DMS153 treated with DMSO at 0.1 percent for 48 hours (cell line): ENCODE data around the gene TAOK3.
"Not testable (repeated sequence)": the region's sequence is repeated elsewhere in the genome, so short reads cannot be mapped to it uniquely, and the experiment has no call there.

ENCODE experiments used
- DNase-seq: peaks from one replicate; lab custom pipeline; 2025; ENCODE audit not compliant: unreplicated experiment; lab: John Stamatoyannopoulos, UW

TAOK3 gene

DNA sequence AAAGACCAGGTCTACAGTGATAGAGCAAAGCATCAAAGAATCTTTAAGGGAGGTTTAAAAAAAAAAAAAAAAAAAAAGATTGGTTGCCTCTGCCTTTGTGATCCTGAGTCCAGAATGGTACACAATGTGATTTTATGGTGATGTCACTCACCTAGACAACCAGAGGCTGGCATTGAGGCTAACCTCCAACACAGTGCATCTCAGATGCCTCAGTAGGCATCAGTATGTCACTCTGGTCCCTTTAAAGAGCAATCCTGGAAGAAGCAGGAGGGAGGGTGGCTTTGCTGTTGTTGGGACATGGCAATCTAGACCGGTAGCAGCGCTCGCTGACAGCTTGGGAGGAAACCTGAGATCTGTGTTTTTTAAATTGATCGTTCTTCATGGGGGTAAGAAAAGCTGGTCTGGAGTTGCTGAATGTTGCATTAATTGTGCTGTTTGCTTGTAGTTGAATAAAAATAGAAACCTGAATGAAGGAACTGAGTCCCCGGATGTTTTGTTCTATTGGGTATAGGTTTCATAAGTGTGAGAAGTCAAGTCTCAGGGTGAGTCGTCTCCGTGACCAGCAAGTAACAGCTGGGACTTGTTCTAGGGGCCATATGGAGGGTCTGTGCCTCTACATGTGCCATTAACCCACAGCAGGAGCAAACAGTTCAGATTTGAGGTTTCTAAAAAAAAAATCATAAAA, 227.5 kb downstream of the TAOK3 start:
- DNase-seq, result no peak

- no peak for DNase-seq
Observed at GRCh38 chr12:118144499-118144898, 228.2 kb downstream of the TAOK3 start.

DNA sequence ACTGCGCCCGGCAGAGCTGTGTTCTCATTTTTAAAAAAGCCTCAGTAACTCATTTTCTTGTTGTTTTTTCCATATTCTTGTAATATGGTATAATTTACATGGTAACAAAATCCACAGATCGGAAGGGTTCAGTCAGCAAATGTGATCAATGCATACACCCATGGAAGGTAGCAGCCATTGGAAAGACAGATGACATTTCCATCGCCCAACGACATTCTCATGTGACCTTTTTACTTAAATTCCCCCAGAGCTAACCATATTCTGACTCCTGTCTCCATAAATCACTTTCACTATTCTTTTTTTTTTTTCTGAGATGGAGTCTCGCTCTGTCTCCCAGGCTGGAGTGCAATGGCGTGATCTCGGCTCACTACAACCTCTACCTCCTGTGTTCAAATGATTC, 231.9 kb downstream of the TAOK3 start:
- no peak for DNase-seq

DNA sequence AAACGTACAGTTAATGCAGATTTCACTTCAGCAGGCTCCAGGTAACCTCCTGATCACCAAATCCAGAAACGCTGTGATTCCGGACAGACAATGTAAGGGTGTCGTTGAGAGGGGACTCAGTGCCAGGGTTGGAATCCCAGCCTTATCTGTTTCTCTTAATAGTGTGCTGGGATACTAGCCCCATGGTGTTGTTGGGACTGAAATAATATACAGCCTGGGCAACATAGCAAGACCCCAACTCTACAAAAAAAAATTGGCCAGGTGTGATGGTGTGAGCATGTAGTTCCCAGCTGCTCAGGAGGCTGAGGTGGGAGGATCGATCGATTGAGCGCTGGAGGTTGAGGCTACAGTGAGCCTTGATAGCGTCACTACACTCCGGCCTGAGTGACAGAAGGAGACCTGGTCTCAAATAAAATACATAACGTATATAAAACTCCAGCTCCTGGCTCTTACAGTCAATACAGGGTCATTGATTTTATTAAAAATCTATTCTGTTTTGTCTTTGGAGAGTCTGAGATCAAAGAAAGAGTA, 235.5 kb downstream of the TAOK3 start:
- no peak for DNase-seq

GRCh38 chr12:118136559-118137003, 236.1 kb downstream of the TAOK3 start:
- DNase-seq, result no peak

- peak; percentile 80 for DNase-seq
Observed at GRCh38 chr12:118135788-118136558, 236.7 kb downstream of the TAOK3 start, which contains the start of gene PEBP1. TSS of gene PEBP1 (plus strand) at chr12:118136124. CDS start at chr12:118136210, 86 bp downstream.

DNA sequence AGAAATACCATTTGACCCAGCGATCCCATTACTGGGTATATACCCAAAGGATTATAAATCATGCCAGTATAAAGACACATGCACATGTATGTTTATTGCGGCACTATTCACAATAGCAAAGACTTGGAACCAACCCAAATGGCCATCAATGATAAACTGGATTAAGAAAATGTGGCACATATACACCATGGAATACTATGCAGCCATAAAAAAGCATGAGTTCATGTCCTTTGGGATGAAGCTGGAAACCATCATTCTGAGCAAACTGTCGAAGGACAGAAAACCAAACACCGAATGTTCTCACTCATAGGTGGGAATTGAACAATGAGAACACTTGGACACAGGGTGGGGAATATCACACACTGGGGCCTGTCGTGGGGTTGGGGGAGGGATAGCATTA, 243.3 kb downstream of the TAOK3 start:
- not testable (repeated sequence) for DNase-seq

DNA sequence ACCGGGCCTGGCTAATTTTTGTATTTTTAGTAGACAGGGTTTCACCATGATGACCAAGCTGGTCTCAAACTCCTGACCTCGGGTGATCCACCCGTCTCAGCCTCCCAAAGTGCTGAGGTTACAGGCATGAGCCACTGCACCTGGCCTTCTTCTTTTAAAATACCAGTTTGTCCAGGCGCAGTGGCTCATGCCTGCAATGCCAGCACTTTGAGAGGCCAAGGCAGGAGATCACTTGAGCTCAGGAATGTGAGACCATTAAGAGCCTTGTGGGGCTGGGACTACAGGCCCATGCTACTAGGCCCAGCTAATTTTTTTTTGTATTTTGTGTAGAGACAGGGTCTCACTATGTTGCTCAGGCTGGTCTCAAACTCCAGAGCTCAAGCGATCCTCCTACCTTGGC, 244.8 kb downstream of the TAOK3 start:
- DNase-seq, result no peak

GRCh38 chr12:118126119-118126757, 246.5 kb downstream of the TAOK3 start:
- no peak for DNase-seq

DNA sequence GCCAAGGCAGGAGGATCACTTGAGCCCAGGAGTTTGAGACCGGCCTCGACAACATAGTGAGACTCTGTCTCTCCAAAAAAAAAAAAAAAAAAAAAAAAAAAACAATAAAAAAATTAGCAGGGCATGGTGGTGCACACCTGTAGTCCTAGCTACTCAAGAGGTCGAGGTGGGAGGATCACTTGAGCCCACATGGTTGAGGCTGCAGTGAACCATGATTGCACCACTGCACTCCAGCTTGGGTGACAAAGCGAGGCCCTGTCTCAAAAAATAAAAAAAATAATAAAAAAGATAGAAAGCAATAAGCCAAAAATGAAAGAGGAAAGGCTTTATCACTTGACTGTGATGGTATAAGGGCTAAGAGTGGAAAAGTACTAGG, 247.0 kb downstream of the TAOK3 start:
- no peak for DNase-seq

GRCh38 chr12:118124333-118124874, 248.3 kb downstream of the TAOK3 start:
- no peak for DNase-seq

DNA sequence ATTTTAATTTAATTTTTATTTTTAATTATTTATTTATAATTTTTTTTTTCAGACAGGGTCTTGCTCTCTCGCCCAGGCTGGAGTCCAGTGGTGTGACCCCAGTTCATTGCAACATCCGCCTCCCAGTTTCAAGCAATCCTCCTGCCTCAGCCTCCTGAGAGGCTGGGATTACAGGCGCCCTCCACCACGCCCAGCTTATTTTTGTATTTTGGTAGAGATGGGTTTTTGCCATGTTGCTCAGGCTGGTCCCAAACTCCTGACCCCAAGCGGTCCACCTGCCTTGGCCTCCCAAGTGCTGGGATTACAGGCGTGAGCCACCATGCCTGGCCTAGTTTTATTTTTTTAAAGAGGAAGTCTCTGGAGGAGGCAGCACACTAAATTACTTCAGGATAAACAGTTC, 250.4 kb downstream of the TAOK3 start:
- DNase-seq, result no peak

DNA sequence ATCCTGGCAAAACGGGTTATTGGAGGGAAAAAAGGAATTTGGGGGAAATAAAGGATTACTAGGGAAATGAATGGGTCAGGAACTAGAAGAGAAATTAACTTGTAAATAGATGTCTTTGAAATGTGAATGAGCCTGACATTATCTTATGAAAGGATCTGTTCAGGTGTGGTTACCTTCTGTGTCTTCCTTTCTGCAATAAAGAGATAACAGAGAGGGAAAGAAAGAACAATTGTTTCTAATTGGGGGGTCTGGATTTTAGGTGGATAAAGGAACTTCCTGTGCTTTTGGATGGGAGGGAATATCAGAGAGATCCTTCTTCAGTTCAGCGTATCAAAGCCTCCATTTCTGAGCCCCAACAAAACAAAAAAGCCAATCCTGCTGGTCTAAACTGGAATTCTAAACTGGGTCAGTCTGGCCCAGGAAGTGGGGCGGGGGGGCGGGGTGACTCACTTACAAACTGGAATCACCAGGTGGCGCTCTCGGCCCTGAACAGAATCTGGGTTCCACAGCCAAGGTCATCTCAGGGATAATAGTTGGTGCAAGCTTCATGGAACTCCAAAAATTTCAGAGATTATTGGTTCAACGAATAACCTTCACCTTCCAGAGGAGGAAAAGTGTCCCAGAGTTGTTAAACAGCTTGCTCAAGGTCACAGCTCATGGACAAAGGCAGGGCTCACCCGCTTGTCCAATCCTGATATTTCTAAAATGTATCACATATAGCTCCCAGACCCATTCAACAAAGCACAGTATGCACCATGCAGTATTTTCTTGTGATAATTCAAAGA, 251.9 kb downstream of the TAOK3 start:
- peak; percentile 53 for DNase-seq

DNA sequence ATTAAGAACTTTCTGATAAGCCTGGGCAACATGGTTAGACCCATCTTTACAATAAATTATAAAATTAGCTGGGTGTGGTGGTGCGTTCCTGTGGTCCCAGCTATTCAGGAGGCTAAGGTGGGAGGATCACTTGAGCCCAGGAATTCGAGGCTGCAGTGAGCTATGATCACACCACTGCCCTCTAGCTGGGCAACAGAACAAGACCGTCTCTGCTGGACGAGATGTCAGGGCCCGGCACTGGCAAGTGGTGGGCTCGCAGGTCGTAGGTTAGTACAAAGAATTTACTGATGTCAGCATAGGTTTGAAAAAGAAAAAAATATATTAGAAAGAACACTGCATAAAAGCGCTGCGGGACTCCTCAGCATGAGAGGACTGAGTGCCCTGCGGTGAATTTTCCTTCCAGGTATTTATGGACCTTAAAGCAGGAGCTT, 253.2 kb downstream of the TAOK3 start:
- DNase-seq, result no peak

DNA sequence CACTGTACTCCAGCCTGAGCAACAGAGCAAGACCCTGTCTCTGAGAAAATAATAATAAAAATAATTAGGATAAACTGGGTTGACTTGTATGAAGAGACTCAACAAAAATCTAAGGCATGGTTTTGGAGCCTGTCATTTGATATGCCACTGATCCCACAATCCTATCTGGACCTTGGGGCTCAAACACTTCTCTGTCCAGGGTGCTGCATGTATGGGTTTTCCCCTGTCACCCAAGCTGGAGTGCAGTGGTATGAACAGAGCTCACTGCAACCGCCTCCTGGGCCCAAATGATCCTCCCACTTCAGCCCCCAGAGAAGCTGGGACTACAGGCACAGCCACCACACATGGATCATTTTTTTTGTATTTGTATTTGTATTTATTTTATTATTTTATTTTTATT, 263.6 kb downstream of the TAOK3 start:
- DNase-seq, result no peak

DNA sequence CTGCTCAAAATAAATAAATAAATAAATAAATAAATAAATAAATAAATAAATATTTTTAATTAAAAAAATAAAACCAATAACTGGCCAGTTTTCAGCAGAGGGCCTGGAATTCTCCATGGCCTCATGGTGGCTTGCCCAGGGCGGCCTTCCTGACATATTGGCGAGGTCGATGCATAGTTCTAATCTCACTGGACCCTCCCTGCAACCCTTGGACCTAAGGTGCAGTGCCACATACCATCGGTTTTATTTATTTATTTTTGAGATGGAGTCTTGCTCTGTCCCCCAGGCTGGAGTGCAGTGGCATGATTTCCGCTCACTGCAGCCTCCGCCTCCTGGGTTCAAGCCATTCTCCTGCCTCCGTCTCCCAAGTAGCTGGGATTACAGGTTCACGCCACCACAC, 265.0 kb downstream of the TAOK3 start:
- no peak for DNase-seq

- no peak for DNase-seq
Observed at GRCh38 chr12:118107011-118107410, 265.7 kb downstream of the TAOK3 start.

DNA sequence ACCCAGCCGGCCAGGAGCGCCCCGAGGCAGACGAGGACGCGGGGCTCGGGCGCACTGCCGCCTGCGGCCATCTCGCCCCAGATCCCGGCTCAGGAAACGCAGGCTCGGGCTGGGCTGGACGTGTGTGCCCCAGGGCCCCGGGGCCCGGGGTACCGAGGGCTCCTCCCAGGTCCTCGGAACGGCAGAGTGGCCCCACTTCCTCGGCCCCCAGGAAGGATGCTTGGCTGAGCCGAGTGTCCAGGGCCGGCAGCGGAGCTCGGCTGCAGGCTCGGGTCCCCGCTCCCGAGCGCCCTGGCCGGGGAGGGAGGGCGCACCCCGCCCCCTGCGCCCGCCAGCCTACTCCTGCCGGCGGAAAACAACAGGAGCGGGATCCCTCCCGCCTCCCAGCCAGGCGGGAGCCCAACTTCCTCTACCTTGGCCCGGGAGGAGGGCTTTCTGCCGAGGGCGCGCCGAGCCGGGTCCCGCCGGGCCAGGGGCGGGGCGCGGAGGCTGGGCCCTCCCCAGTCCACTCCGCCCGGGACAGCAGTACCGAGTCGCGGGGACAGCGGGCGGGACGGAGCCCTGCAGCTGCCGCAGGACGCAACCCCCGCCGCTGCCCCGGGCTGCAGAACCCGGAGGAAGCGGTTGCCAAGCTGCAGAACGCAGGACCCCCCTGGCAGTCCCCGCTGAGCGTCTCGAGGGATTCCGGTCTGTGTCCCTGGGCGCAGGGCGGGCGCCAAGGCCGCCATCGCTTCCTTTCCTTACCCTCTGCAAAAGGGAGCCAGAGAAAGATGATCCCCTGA, 268.9 kb downstream of the TAOK3 start, which contains the start of gene VSIG10:
Gene VSIG10 (minus strand): TSS at position 411 of the 782 bp plus-strand sequence. CDS start 340 bp downstream, at position 71.
- DNase-seq, result peak; percentile 82

- peak; percentile 20 for DNase-seq
Observed at GRCh38 chr12:118103201-118103600, 269.5 kb downstream of the TAOK3 start.

DNA sequence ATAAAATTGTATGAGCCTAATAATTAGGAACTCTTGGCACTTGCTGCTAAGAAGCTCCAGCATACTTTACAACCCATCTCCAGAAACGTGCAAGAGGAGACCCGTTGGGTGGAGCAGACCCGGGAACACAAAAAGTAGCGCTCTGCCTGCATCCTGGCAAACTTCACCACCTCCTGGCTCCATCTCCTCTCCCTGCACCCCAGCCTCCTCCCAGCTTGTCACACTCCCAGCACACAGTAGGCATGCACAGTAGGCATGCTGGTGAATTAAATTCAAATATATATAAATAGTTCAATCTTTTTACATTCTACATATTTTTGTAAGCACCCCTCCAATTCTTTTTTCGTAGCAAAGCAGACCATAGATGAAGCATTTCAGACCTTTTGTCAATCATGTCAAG, 270.1 kb downstream of the TAOK3 start:
- no peak for DNase-seq
